DND-41 (cell line): ENCODE measurements around the gene NTRK1.

ENCODE experiments used
- ATAC-seq: fragments of 200-7000 bp; cut with Tn5 transposase; 3 replicates; pipeline ENCODE4 v1.9.1; 2021; ENCODE audit warnings: low read depth; ENCODE audit not compliant: insufficient read depth
- DNase-seq: peaks from one replicate; pipeline ENCODE4 v3.0.0-alpha.2; 2020
- H2AFZ ChIP-seq: 2 replicates; pipeline ENCODE4 v1.6.0; 2012; ENCODE audit warnings: low read depth, low read length
- H3K27ac ChIP-seq: 2 replicates; pipeline ENCODE4 v1.5.1; 2012; ENCODE audit warnings: low read length, inconsistent platforms
- H3K27me3 ChIP-seq: fragments of 200-600 bp; sonication (generic); 2 replicates; pipeline ENCODE4 v1.6.0; 2012; ENCODE audit warnings: low read length, mild to moderate bottlenecking, inconsistent platforms; ENCODE audit not compliant: insufficient read depth, poor library complexity
- H3K36me3 ChIP-seq: 2 replicates; pipeline ENCODE4 v1.5.1; 2012; ENCODE audit warnings: low read length, inconsistent platforms; ENCODE audit not compliant: insufficient read depth
- H3K4me1 ChIP-seq: 2 replicates; pipeline ENCODE4 v1.5.1; 2012; ENCODE audit warnings: mild to moderate bottlenecking, low read length; ENCODE audit not compliant: insufficient read depth
- H3K4me2 ChIP-seq: 2 replicates; pipeline ENCODE4 v1.6.0; 2012; ENCODE audit warnings: mild to moderate bottlenecking, moderate library complexity, low read length, inconsistent platforms; ENCODE audit not compliant: insufficient read depth
- H3K4me3 ChIP-seq, 2 experiments: fragments of 200-600 bp in 1 of 2; shearing (Covaris generic) in 1 of 2; 2 replicates each; pipeline ENCODE4 v1.5.1; 2012 to 2016; ENCODE audit warnings: inconsistent platforms in 2 of 2, low read length in 2 of 2, mild to moderate bottlenecking in 2 of 2, low read depth in 1 of 2, moderate library complexity in 1 of 2
- H3K79me2 ChIP-seq: 2 replicates; pipeline ENCODE4 v1.6.0; 2012; ENCODE audit warnings: low read length, inconsistent platforms; ENCODE audit not compliant: insufficient read depth
- H3K9ac ChIP-seq: 2 replicates; pipeline ENCODE4 v1.6.0; 2012; ENCODE audit warnings: low read depth, mild to moderate bottlenecking, inconsistent platforms, low read length, moderate library complexity
- H3K9me3 ChIP-seq: 2 replicates; pipeline ENCODE4 v1.5.1; 2012; ENCODE audit warnings: low read length, moderate library complexity, mild to moderate bottlenecking, inconsistent platforms; ENCODE audit not compliant: insufficient read depth, severe bottlenecking
- H4K20me1 ChIP-seq: 2 replicates; pipeline ENCODE4 v1.6.0; 2012; ENCODE audit warnings: low read length; ENCODE audit not compliant: insufficient read depth
- CTCF ChIP-seq: IDR thresholded peaks from 2 replicates; pipeline ENCODE4 v1.5.1; 2012; ENCODE audit warnings: borderline replicate concordance, low read length, moderate library complexity, mild to moderate bottlenecking; ENCODE audit not compliant: poor library complexity, severe bottlenecking; ENCODE audit errors: extremely low read depth
- EZH2 ChIP-seq: IDR thresholded peaks from 3 replicates; pipeline ENCODE4 v1.6.1; 2012; ENCODE audit warnings: borderline replicate concordance, low read depth, mild to moderate bottlenecking, moderate library complexity, low read length, inconsistent platforms; ENCODE audit not compliant: severe bottlenecking

NTRK1 gene

GRCh38 chr1:156842618-156843300 lies 17.9 kb upstream of the NTRK1 start:
- Histone ChIP-seq H3K36me3 (no peaks in the 10 kb centered on the region), H3K4me1 (no peaks in the 10 kb centered on the region), H2AFZ (no peak overlapping the region), H4K20me1 (peaks cover 10% of the 10 kb centered on the region), H3K27me3 (peaks cover 5% of the 10 kb centered on the region), H3K27ac (no peak overlapping the region), H3K4me3 (no peak overlapping the region), H3K79me2 (no peaks in the 10 kb centered on the region), H3K9ac (no peak overlapping the region), H3K9me3 (no peaks in the 10 kb centered on the region), H3K4me2 (no peak overlapping the region)
- TF ChIP-seq EZH2 (no peak), CTCF (no peak)
- ATAC-seq (no peak), DNase-seq (no peak)

- Histone ChIP-seq H3K27me3 (peaks cover 5% of the 10 kb centered on the region), H3K4me2 (no peak overlapping the region), H3K9ac (no peak overlapping the region), H3K36me3 (no peaks in the 10 kb centered on the region), H2AFZ (no peak overlapping the region), H3K27ac (no peak overlapping the region), H3K9me3 (no peaks in the 10 kb centered on the region), H3K79me2 (no peaks in the 10 kb centered on the region), H4K20me1 (peaks cover 7% of the 10 kb centered on the region), H3K4me3 (no peak overlapping the region), H3K4me1 (no peaks in the 10 kb centered on the region)
- TF ChIP-seq EZH2: no peak
- peak; percentile 20 for TF ChIP-seq CTCF
- ATAC-seq: no peak
- no peak for DNase-seq
Measured at GRCh38 chr1:156844102-156844501, 16.6 kb upstream of the NTRK1 start.

- H3K4me1 ChIP-seq: no peaks in the 10 kb centered on the region
- H3K27me3 ChIP-seq: peaks cover 5% of the 10 kb centered on the region
- H4K20me1 ChIP-seq: peaks cover 5% of the 10 kb centered on the region; the same call in 1 of the 2 replicates
- no peak overlapping the region for H3K9ac ChIP-seq
- no peak overlapping the region for H3K4me2 ChIP-seq
- no peaks in the 10 kb centered on the region for H3K9me3 ChIP-seq
- no peak overlapping the region for H2AFZ ChIP-seq
- DNase-seq (no peak), ATAC-seq (no peak)
- no peak overlapping the region for H3K4me3 ChIP-seq
- H3K79me2 ChIP-seq: no peaks in the 10 kb centered on the region
- H3K36me3 ChIP-seq: no peaks in the 10 kb centered on the region
- no peak overlapping the region for H3K27ac ChIP-seq
- TF ChIP-seq CTCF: no peak
- no peak for TF ChIP-seq EZH2
Measured at GRCh38 chr1:156844638-156845037, 16.0 kb upstream of the NTRK1 start.
